Measurements from ENCODE around the gene UNC5C. TPM values are rescaled to one million over a fixed set of nuclear protein-coding genes. Genes with fewer than 3 reads are reported as not detected.

The UNC5C gene
- total RNA-seq, 4 donors from 2014 or later = 2.2 to 19.0 (median 2.5) TPM

GRCh38 chr4:95318483-95318882 lies 230.3 kb downstream of the UNC5C start:
- DNase-seq = no peak
- no peaks in the 10 kb centered on the region for H3K4me1 ChIP-seq
- H3K27me3 ChIP-seq = no peaks in the 10 kb centered on the region
- H3K36me3 ChIP-seq = no peaks in the 10 kb centered on the region
- TF ChIP-seq POLR2A (IDR thresholded peaks at IDR 0.05) (no peak), CTCF (IDR thresholded peaks at IDR 0.05) (no peak)
- H3K4me3 ChIP-seq = no peak overlapping the region
- H3K9me3 ChIP-seq = no peaks in the 10 kb centered on the region
- H3K27ac ChIP-seq = no peak overlapping the region

GRCh38 chr4:95318044-95318443 lies 230.7 kb downstream of the UNC5C start:
- no peaks in the 10 kb centered on the region for H3K4me1 ChIP-seq
- H3K27ac ChIP-seq = no peak overlapping the region
- H3K36me3 ChIP-seq = no peaks in the 10 kb centered on the region
- DNase-seq = no peak
- H3K9me3 ChIP-seq = no peaks in the 10 kb centered on the region
- H3K4me3 ChIP-seq = no peak overlapping the region
- TF ChIP-seq POLR2A (IDR thresholded peaks at IDR 0.05) = no peak
- TF ChIP-seq CTCF (IDR thresholded peaks at IDR 0.05) = no peak
- H3K27me3 ChIP-seq = no peaks in the 10 kb centered on the region

DNA sequence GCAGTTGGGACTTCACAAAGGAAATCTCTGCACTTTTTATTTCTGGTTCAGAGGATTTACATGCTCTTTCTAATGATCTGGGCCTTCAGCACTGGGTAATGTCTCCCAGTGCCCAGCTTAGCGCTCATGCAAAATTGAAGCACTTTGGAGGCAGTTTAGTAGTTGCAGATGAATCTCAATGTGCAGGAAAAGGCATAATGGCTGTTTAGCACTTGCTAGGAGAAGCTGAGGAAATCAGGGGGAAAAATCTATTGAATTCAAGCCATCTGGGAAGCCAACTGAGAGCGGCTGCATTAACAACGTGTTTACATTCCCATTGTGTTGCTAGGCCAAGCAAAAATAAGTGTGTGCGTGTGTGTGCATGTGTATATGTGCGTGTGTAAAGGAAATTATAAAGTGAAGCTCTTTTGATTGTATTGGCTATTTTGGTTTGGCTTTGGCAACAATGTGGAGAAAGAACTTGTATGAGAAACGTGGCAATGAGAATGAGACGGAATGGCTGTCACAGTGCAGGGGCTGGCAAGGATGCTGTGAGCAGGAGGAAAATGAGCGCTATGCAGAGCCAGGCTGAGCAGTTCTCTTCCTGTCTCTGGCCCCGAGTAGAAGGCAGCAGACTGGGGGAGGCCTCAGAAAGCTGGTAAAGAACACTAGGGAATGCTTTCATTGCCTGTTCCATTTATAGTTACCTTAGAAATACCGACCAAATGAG lies 231.5 kb downstream of the UNC5C start:
- no peaks in the 10 kb centered on the region for H3K36me3 ChIP-seq
- no peak for DNase-seq
- TF ChIP-seq CTCF (IDR thresholded peaks at IDR 0.05) (no peak), POLR2A (IDR thresholded peaks at IDR 0.05) (no peak)

GRCh38 chr4:95314573-95314972 lies 234.2 kb downstream of the UNC5C start:
- TF ChIP-seq POLR2A (IDR thresholded peaks at IDR 0.05) (no peak), CTCF (IDR thresholded peaks at IDR 0.05) (no peak)

More for the DNA sequence above, 231.5 kb downstream of the UNC5C start:
- Histone ChIP-seq H3K4me1 (no peaks in the 10 kb centered on the region), H3K27ac (no peak overlapping the region), H3K4me3 (no peak overlapping the region), H3K27me3 (no peaks in the 10 kb centered on the region), H3K9me3 (no peaks in the 10 kb centered on the region)

GRCh38 chr4:95304898-95305297 lies 243.9 kb downstream of the UNC5C start:
- no peaks in the 10 kb centered on the region for H3K27me3 ChIP-seq
- H3K27ac ChIP-seq = no peak overlapping the region
- DNase-seq = no peak
- no peak overlapping the region for H3K4me3 ChIP-seq
- TF ChIP-seq CTCF (IDR thresholded peaks at IDR 0.05) = no peak
- TF ChIP-seq POLR2A (IDR thresholded peaks at IDR 0.05) = no peak
- H3K9me3 ChIP-seq = no peaks in the 10 kb centered on the region
- H3K4me1 ChIP-seq = no peaks in the 10 kb centered on the region
- H3K36me3 ChIP-seq = no peaks in the 10 kb centered on the region

More at GRCh38 chr4:95314573-95314972, 234.2 kb downstream of the UNC5C start:
- Histone ChIP-seq H3K27ac (no peak overlapping the region), H3K36me3 (no peaks in the 10 kb centered on the region), H3K9me3 (no peaks in the 10 kb centered on the region), H3K4me3 (no peak overlapping the region), H3K27me3 (no peaks in the 10 kb centered on the region), H3K4me1 (no peaks in the 10 kb centered on the region)
- DNase-seq = no peak
